Activated CD8-positive, alpha-beta T cell treated with anti-CD3 and anti-CD28 coated beads for 36 hours (primary cell): ENCODE results near the gene TNS4. TPM values are rescaled to one million over a fixed set of nuclear protein-coding genes. Genes with fewer than 3 reads are reported as not detected.
A peak's percentile ranks its signal among the peaks of the same experiment; 100 is the strongest.

Experiments
- ATAC-seq: fragments of 200-7000 bp; cut with Tn5 transposase; one replicate; pipeline ENCODE4 v1.10.0; 2021; ENCODE audit warnings: mild to moderate bottlenecking, moderate library complexity
- CTCF ChIA-PET: fragments of 350-600 bp; sonication (Branson Sonifier 250); formaldehyde crosslinking; loops from one replicate; lab custom pipeline; 2021; ENCODE audit warnings: antibody characterized with exemption; lab: Charles Lee
- POLR2A ChIA-PET: fragments of 350-600 bp; sonication (Branson Sonifier 250); formaldehyde crosslinking; loops from one replicate; lab custom pipeline; 2021; ENCODE audit warnings: antibody characterized with exemption; lab: Charles Lee
- DNase-seq: peaks from one replicate; pipeline ENCODE4 v3.0.0-alpha.2; 2020
- H3K27ac Mint-ChIP-seq: one replicate; pipeline ENCODE4 v1.8.0; 2021; ENCODE audit warnings: mild to moderate bottlenecking, mixed read lengths
- H3K27me3 Mint-ChIP-seq: one replicate; pipeline ENCODE4 v1.8.0; 2021; ENCODE audit warnings: mixed read lengths
- H3K36me3 Mint-ChIP-seq: one replicate; pipeline ENCODE4 v1.8.0; 2021; ENCODE audit warnings: low read depth, mixed read lengths
- H3K4me1 Mint-ChIP-seq: one replicate; pipeline ENCODE4 v1.8.0; 2021; ENCODE audit warnings: low read depth, mixed read lengths
- H3K4me3 Mint-ChIP-seq: one replicate; pipeline ENCODE4 v1.8.0; 2021; ENCODE audit warnings: mild to moderate bottlenecking, moderate library complexity, mixed read lengths
- H3K9me3 Mint-ChIP-seq: one replicate; pipeline ENCODE4 v1.8.0; 2021; ENCODE audit warnings: mixed read lengths
- intact Hi-C: fragments of 100-400 bp; cut with micrococcal nuclease; formaldehyde crosslinking; loops from one replicate; pipeline ENCODE4 v1.10.0; 2022
- total RNA-seq, 2 experiments: library from RNA; stranded (reverse); gene quantifications; one replicate each; pipeline ENCODE4 v1.2.3, GENCODE V29; 2021
- TF ChIP-seq, protein P1 (sequence below): fragments of 200-600 bp; IDR thresholded peaks from one replicate; pipeline ENCODE4 v1.8.0; 2022; ENCODE audit warnings: antibody characterized with exemption, mild to moderate bottlenecking

Gene TNS4
- total RNA-seq, 2 experiments from 2014 or later = 5.8 to 6.3 TPM

DNA sequence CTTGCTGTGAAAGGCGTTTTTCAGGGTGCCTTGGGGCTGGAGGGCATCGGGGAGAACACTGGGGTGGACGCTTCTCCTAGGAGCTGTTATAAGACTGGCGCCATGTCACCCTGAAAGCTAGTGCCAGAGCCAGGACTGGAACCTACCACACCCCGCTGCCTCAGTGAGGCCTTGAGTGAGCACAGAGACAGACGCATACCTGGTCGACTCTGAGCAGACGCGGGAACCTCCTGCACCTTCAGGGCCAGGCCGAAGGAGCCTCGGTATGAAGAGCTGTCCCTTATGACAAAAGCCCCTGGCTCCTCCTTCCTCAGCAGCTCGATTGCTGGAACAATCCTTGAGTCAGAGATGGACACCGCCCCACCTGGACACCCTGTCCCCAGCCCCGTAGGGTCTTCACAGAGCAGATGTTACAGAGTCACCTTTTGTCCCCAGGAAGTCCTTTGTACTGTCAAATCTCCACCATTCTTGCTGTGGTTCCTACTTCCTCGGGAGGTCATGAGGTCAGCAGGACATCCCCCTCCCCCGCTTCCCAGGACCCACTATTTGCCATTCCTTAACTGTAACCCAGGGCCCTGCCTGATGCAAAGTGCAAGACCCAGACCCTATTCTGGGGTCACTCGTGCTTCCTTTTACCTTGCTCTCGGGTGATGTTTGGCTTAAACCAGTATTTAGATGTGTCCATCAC, 17.0 kb downstream of the TNS4 start:
- no peak overlapping the region for H3K4me3 Mint-ChIP-seq
- peaks cover 63% of the 10 kb centered on the region for H3K4me1 Mint-ChIP-seq
- DNase-seq (no peak), ATAC-seq (no peak)
- H3K27ac Mint-ChIP-seq = no peak overlapping the region
- H3K27me3 Mint-ChIP-seq = no peaks in the 10 kb centered on the region
- H3K36me3 Mint-ChIP-seq = no peaks in the 10 kb centered on the region
- ChIA-PET CTCF (interaction anchor here (1.0 to 11.0 kb wide), 2 partner anchors 47 to 56 kb away, joined by 3 to 158 read pairs; no protein-coding TSS in a partner anchor), POLR2A (interaction anchor here (0.7 to 1.6 kb wide), 3 partner anchors 40 to 49 kb away, joined by 3 to 4 read pairs (median 3); no protein-coding TSS in a partner anchor)
- TF ChIP-seq, protein P1, sequence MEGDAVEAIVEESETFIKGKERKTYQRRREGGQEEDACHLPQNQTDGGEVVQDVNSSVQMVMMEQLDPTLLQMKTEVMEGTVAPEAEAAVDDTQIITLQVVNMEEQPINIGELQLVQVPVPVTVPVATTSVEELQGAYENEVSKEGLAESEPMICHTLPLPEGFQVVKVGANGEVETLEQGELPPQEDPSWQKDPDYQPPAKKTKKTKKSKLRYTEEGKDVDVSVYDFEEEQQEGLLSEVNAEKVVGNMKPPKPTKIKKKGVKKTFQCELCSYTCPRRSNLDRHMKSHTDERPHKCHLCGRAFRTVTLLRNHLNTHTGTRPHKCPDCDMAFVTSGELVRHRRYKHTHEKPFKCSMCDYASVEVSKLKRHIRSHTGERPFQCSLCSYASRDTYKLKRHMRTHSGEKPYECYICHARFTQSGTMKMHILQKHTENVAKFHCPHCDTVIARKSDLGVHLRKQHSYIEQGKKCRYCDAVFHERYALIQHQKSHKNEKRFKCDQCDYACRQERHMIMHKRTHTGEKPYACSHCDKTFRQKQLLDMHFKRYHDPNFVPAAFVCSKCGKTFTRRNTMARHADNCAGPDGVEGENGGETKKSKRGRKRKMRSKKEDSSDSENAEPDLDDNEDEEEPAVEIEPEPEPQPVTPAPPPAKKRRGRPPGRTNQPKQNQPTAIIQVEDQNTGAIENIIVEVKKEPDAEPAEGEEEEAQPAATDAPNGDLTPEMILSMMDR = no peak
- intact Hi-C loops = loop anchor here (5.0 kb wide), 2 partner anchors 33 to 48 kb away; no protein-coding TSS in a partner anchor
- H3K9me3 Mint-ChIP-seq = no peaks in the 10 kb centered on the region

DNA sequence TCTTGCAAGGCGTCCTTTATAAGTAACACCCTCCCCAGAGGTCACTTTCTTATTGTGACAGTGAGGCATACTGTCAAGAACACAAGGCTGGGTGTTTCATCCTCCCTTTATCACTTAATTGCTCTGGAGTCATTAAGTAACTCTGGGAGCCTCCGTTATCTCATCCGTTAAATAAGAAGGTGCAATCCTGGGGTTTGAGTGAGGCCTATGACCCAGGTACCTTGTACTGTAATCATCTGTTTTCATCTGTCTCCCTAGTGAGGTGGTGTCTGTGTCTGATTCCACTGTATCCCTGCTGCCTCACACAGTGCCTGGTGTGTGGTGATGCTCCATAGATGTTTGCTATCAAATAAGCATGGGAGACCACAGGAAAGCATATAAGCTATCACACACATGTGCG, 17.7 kb downstream of the TNS4 start:
- peaks cover 3% of the 10 kb centered on the region for H3K36me3 Mint-ChIP-seq
- CTCF ChIA-PET = interaction anchor here (11.0 kb wide), 1 partner anchor 48 kb away, joined by 158 read pairs; no protein-coding TSS in a partner anchor

DNA sequence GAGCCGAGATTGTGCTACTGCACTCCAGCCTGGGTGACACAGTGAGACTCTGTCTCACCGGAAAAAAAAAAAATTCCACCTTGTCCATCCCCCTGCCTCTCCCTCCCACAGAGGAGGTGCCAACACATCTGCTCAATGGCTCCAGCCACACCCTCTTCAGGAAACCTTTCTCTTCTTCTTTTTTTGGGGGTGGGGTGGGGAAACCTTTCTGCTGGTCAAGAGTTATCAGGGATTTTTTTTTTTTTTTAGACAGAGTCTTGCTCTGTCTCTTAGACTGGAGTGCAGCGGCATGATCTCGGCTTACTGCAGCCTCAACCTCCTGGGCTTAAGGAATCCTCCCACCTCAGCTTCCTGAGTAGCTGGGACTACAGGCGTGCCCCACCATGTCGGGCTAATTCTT, 18.7 kb downstream of the TNS4 start:
- TF ChIP-seq, protein P1 = no peak
- peak overlapping the region; percentile 75 for H3K27ac Mint-ChIP-seq
- CTCF ChIA-PET = interaction anchor here (11.0 kb wide), 1 partner anchor 49 kb away, joined by 158 read pairs; no protein-coding TSS in a partner anchor
- POLR2A ChIA-PET = interaction anchor here (2.2 kb wide), 1 partner anchor 8 kb away, joined by 12 read pairs; no protein-coding TSS in a partner anchor
- intact Hi-C loops = loop anchor here (5.0 kb wide), 2 partner anchors 35 to 50 kb away; no protein-coding TSS in a partner anchor
- no peak for ATAC-seq
- H3K27me3 Mint-ChIP-seq = no peaks in the 10 kb centered on the region
- H3K4me3 Mint-ChIP-seq = no peak overlapping the region
- H3K9me3 Mint-ChIP-seq = peaks cover 2% of the 10 kb centered on the region
- DNase-seq = no peak
- H3K4me1 Mint-ChIP-seq = peaks cover 62% of the 10 kb centered on the region
- H3K36me3 Mint-ChIP-seq = peaks cover 4% of the 10 kb centered on the region

More for the DNA sequence above, 17.7 kb downstream of the TNS4 start:
- peak overlapping the region; percentile 3 for H3K27ac Mint-ChIP-seq
- TF ChIP-seq, protein P1 = no peak
- DNase-seq = no peak
- H3K4me1 Mint-ChIP-seq = peaks cover 61% of the 10 kb centered on the region
- intact Hi-C loops = loop anchor here (5.0 kb wide), 2 partner anchors 34 to 49 kb away; no protein-coding TSS in a partner anchor
- ATAC-seq = no peak
- H3K9me3 Mint-ChIP-seq = peaks cover 2% of the 10 kb centered on the region
- no peaks in the 10 kb centered on the region for H3K27me3 Mint-ChIP-seq
- H3K4me3 Mint-ChIP-seq = no peak overlapping the region
- POLR2A ChIA-PET = interaction anchor here (0.7 to 1.6 kb wide), 3 partner anchors 41 to 49 kb away, joined by 3 to 4 read pairs (median 3); no protein-coding TSS in a partner anchor

DNA sequence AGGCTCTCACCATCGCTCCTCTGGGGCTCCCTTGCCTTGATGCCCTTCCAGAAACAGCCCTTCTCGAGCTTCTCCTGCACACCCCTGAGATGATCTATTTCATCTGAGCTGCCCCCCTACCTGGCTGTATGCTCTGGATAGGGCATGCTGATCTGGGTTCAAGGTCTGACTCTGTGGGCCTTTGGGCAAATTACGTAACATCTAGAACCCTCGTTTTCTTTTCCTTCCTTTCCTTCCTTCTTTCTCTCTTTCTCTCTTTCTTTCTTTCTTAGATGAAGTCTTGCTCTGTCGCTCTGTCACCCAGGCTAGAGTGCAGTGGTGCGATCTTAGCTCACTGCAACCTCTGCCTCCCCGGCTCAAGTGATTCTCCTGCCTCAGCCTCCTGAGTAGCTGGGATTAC, 20.3 kb downstream of the TNS4 start:
- intact Hi-C loops = loop anchor here (5.0 kb wide), 2 partner anchors 36 to 51 kb away; no protein-coding TSS in a partner anchor

More for the DNA sequence above, 20.3 kb downstream of the TNS4 start:
- ATAC-seq (no peak), DNase-seq (no peak)
- Mint-ChIP-seq H3K9me3 (peaks cover 2% of the 10 kb centered on the region), H3K4me1 (peaks cover 63% of the 10 kb centered on the region), H3K36me3 (peaks cover 10% of the 10 kb centered on the region), H3K4me3 (peak overlapping the region; percentile 74), H3K27me3 (no peaks in the 10 kb centered on the region), H3K27ac (peak overlapping the region; percentile 98)
- POLR2A ChIA-PET = interaction anchor here (0.7 to 3.6 kb wide), 6 partner anchors 10 to 73 kb away, joined by 3 to 26 read pairs (median 8); no protein-coding TSS in a partner anchor
- CTCF ChIA-PET = interaction anchor here (0.7 to 11.0 kb wide), 5 partner anchors 10 to 79 kb away, joined by 3 to 158 read pairs (median 3); no protein-coding TSS in a partner anchor
- TF ChIP-seq, protein P1 = no peak
